ENCODE data around the gene TBX10.
"Not testable (repeated sequence)": the region's sequence is repeated elsewhere in the genome, so short reads cannot be mapped to it uniquely, and the experiment has no call there.

TBX10 gene

DNA sequence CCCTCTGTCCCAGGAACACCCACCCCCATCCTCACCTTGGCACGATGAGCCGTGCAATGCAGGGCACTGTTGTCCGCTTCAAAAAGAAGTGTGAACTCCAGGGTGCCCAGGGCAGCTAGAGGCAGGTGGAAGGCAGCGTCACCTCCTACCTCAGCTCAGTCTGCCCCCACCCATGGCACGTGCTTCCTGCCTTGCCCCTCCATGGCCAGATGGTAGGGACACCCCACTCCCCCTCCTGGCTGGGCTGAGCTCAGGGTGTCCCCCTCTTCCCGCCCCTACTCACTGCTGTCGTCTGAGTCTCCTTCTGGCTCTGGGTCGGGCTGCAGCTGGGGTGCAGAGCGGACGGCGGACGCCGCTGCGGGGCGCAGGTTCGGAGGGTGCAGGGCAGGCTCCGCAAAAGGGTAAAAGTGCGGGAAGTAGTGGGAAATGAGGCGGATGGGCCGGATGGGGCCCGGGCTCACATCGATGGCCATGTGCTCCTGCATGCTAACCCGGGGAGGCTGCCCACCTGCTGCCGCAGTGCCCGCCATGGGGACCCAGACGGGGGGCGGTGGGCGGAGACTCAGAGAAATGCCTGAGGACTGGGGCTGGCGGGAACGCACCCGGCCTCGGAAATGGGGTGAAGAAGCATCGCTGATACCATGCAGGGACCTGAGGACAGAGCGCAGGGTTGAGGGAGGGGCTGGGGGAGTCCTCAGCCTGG, 23.7 kb downstream of the TBX10 start:
- no peak for DNase-seq (ENCODE audit: low read depth)

DNA sequence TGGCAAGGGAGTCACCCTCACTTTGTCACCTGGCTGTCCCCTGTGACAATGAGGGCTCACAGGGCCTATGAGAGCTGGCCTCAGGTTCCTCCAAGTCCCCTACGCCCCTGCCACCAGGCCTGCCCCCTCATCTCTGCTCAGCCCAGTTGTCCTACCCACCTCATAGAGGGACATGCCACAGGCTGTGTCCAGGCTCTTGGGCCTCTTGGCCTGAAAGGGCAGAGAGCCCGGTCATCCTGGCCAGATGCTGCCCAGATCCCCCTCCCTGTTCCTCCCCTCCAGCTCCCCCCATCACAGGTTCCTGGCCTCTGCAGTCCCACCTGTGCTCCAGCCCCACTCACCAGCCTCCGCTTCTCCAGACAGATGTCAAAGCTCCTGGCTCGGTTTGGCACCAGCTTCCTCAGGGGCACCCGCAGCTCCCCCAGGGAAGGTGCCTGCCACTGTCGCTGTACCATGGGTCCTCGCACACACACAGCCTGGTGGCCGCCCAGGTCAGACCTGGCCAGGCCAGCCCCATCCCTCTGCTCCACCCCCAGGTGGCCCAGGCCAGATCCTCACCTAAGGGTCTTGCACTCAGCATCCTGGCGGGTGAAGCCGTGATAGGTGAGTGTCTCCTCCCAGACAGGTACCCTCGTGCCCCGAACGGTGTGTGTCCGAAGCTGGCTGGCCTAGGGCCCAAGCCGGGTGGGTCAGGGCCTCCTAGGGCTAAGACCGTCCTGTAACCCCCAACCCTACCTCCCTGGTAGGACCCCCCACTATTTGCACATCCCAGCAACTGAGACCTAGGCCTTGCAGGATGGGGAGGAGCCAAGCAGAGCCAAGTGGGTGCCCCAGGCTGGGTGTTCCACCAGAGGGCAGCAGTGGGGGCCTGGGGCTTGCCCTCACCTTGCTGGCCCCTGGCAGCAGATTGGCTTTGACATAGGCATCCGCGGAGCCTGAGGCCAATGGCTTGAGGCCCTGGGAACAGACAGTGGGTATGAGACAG, 24.5 kb downstream of the TBX10 start:
- DNase-seq (ENCODE audit: low read depth), result peak; percentile 16

DNA sequence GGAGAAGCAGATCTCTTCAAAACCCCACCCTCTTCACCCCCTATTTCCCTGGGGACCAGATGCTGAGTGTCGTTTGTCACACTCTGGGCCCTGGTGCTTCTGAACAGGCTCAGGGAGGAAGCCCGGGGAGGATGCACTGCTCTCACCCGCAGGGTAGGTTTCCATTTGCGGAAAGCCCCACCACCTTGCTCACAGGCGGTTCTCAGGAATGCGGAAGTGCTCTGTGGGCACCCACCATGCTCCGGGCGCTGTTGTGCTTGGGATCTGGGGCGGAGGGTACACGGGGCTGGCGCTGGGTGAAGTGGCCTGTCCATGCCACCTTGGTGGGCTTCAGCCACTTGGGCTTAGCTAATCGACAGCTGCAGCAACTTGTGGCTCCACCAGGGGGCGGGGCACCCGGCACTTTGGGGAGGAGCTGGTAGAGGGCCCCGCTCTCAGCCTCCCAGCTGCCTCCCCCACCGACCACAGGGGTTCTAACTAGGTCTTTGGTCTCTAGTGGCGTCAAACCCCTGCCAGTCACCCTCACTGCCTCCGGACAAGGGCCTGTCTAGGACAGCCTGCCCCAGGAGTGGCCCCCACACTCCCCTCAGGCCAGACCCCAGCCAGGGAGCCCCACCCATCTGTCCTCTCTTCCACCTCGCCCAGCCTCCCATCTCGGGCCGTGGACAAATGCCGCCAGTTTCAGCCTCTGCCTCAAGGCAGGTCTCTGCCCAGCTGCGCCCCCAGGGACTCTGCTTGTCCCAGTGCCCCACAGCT, 25.4 kb downstream of the TBX10 start:
- peak; percentile 78 for DNase-seq (ENCODE audit: low read depth)

DNA sequence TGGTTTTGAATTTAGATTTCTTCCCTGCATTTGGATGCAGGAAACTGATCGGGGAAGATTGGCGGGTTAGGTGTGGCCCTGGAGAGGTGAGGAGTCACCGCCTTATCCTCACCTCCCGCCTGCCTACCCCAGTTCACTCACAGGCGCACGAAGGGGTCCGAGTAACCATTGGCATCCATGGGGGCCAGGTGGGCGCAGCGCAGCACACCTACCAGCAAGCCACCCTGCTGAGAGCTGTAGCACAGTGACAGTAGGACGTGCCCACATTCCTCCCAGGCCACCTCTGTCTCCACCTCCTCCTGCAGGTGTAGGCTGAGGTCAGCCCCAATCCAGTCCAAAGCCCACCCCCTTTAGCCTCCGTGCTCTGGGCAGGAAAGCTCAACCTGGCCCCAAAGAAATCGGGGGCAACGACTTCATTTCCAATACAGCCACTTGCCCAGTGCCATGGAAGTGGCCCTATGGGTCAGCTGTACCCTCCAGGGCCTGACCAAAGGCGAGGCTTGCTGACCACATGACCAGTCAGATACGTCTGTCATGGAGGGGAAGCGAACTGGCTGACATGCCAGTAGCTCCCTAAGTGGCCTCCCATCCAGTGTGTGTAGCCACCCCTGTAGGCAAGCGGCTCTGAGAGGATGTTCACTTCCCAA, 26.1 kb downstream of the TBX10 start:
- DNase-seq (ENCODE audit: low read depth), result no peak

DNA sequence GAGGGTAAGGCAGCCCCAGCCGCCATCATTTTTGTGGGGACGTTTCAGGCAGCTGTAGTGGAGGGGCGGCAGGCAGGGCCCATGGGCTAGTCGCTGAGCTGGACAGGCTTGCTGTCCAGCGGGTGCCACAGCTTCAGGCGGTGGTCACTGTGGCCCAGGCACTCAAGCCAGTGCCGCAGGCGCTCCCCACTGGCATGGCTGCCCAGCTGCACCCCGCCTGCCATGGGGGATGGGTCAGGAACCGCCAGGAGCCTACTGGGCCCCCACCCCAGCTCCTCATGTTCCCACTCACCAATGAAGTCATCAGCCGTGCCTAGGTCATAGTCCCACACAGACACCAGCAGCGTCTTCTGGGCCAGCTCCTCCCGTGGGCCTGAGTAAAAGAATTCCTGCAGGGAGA, 26.8 kb downstream of the TBX10 start:
- no peak for DNase-seq (ENCODE audit: low read depth)

DNA sequence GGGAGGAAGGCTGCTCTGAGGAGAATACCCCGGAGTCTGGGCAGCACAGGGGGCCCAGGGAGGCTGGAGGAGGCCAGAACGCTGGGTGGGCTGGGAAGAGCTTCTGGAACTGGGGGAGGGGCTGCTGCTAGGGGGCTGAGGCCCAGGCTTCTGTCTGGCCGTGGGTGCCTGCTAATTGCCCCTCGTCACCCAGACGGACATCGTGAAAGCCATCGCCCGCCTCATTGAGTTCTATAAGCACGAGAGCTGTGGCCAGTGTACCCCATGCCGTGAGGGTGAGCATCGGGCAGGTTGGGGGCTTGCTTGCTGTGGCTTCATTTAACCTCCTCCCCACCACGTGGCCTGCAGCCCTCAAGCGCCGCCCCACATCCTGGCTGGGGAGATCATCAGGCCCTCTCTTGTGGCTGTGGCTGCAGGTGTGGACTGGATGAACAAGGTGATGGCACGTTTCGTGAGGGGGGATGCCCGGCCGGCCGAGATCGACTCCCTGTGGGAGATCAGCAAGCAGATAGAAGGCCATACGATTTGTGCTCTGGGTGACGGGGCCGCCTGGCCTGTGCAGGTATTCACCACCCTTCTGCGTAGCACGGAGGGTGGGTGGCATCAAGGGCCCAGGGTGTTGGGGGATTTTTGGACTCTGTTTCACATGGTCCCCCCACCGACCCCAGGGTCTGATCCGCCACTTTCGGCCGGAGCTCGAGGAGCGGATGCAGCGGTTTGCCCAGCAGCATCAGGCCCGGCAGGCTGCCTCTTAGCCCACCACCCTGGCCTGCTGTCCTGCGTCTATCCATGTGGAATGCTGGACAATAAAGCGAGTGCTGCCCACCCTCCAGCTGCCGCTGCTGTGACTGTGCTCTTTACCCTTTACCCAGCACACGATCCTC, 27.6 kb downstream of the TBX10 start:
- no peak for DNase-seq (ENCODE audit: low read depth)

DNA sequence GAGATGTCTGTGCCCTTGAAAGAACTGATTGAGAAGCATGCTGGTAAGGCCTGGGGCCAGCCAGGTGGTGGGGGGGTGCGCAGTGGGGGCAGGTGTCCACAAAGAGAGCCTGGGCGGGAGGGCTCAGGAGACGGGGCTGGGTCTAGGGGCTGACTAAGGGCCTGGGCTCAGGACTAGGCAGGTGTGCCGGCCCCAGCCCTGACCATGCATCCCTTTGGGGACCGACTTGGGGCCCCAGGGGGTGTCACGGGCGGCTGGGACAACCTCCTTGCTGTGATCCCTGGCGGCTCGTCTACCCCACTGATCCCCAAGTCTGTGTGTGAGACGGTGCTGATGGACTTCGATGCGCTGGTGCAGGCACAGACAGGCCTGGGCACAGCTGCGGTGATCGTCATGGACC, 28.4 kb downstream of the TBX10 start:
- no peak for DNase-seq (ENCODE audit: low read depth)

DNA sequence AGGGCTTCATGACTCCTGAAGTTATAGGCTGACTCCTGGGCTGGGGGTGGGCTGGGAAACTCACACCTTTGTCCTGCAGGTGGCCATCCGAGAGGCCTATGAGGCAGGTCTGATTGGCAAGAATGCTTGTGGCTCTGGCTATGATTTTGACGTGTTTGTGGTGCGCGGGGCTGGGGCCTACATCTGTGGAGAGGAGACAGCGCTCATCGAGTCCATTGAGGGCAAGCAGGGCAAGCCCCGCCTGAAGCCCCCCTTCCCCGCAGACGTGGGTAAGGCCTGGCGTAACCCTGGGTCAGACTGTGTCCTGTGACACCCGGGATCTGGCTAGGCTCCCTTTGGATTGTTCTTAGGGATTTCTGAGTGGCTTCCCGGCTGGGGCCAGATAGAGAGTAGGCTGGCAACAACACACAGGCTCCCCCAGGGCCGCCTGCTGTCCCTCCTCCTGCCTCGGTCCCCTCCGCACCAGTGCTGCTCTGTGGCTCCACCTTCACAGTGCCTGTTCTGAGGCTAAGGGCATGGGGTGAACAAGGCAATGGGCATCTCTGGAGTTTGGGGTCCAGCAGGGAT, 29.2 kb downstream of the TBX10 start:
- DNase-seq (ENCODE audit: low read depth), result no peak

DNA sequence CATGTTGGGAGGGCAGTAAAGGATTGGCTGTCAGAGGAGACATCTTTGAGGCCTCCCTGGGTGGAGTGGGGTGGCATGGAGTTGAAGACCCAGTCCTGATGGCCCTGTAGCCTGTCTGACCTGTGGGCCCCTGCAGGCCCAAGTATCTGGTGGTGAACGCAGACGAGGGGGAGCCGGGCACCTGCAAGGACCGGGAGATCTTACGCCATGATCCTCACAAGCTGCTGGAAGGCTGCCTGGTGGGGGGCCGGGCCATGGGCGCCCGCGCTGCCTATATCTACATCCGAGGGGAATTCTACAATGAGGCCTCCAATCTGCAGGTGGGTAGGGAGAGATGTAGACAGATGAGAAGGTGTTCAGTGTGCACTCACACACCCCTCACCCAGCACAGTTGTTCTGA, 30.2 kb downstream of the TBX10 start:
- DNase-seq (ENCODE audit: low read depth), result no peak

DNA sequence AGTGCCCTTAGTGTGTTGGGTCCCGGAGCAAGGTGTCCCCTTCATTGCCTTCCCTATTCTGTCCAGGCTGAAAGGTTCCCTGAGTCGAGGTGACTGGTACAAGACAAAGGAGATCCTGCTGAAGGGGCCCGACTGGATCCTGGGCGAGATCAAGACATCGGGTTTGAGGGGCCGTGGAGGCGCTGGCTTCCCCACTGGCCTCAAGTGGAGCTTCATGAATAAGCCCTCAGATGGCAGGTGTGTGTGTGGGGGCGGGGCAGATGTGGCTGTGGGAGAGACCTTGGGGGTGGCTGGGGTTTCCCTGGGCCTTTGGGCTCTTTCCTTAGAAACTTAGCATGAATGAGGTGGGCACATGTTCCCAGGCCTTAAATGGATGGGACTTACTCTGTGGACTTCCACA, 31.1 kb downstream of the TBX10 start:
- no peak for DNase-seq (ENCODE audit: low read depth)

DNA sequence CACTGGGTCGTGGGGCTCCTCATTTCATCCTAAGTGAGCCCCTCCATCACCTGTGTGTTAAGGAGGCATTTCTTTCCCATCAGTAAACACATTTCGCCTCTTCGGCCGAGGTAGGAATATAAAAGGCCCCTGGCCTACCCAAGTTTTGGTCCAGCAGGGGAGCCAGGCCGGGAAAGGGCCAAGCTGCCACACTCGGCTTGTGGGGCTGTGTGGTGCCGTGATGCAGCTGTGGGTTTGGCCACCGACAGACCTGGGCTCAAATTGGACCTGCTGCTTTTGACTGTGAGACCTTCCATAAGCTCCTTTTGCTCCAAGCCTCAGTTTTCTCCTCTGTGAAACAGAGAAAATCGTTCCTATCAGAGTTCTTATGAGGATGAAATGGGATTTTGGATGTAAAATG, 32.1 kb downstream of the TBX10 start:
- no peak for DNase-seq (ENCODE audit: low read depth)

DNA sequence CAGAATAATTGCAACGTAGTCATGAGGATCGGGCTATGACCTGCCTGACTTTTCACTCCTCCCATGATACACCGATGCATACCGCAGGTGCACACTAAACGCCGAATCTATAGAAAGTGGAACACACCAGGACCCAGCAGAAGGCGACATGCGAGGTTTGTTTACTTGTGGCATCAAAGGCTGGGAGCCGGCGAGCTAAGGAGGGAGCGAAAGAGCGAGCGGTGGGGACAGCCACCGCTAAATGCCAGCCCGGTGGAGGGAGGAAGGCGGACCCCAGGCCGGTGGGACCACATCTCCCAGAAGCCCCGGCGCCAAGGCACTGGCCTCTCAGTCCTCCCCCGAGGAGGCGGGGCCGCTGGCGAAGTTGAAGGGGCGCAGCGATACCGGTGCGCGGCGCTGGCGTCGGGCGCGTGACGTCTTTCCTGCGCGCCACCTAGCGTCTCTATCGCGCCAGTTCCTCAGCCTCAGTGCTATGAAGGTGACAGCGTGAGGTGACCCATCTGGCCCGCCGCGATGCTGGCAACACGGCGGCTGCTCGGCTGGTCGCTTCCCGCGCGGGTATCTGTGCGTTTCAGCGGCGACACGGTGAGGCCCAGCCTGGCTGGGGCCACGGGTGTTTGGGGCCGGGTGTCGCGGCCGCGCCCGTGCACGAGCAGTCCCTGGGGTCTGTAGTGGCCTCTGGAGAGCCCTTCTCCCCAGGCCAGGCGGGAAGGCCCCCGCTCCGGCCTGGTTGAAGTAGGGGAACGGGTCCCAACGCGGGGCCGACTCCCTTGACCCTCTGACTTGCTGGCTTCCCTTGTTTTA, 32.9 kb downstream of the TBX10 start, which contains the start of gene NDUFV1:
Gene NDUFV1 (plus strand): TSS at position 445 of the 804 bp plus-strand sequence. CDS start 69 bp downstream, at position 514.
- peak; percentile 93 for DNase-seq (ENCODE audit: low read depth)

DNA sequence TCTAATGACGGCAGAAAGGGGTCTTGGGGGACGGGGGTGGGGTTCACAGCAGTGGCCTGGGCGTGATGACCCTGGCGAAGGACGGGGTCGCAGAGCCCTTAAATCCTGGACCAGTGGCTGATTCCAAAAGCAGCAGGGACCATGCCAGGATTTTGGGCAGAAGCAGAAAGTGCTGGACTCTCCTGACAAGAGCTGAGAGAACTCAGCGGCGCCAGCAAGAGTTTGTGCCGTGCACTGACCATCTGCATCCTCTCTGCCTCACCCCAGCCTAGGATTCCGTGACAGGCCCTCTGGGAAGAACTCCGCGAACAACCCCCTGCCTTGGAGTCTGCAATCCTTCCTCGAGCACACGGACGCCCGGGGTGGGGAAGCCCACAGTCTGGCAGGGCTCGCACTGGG, 33.5 kb downstream of the TBX10 start:
- no peak for DNase-seq (ENCODE audit: low read depth)

DNA sequence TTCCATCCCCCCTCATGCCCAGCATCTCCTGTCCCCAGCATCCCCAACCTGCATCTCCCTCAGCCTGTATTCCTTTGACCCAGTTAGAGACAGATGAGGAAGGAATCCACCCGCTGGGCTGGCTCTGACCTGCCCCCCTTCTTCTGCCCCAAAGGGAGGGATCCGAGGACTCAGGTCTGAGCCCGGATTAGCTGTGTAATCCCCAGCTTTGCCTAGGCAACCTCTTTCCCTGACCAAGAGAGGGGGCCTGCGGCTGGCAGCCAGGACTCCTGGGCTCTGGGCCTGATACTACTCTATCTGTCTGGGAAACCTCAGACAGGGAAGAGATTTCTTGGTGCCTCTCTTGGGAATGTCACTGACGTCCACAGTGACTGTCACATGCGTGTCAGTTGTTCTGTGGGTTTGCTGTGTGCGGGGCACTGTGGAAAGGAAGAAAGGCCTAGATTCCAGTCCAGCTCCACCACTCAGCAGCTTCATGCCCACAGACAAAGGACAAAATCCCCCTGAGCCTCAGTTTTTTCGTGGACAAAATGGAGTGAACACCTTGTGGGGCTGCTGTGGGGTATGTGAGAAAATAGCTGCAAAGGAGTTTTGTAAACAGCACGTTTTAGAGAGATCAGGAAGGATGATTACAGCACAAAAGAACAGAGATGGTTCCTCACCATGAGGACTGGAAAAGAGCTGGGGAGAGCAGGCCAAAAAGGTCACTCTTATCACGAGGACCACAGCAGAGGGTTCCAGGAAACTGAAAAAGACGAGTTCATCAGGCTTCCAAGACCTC, 34.1 kb downstream of the TBX10 start:
- no peak for DNase-seq (ENCODE audit: low read depth)

DNA sequence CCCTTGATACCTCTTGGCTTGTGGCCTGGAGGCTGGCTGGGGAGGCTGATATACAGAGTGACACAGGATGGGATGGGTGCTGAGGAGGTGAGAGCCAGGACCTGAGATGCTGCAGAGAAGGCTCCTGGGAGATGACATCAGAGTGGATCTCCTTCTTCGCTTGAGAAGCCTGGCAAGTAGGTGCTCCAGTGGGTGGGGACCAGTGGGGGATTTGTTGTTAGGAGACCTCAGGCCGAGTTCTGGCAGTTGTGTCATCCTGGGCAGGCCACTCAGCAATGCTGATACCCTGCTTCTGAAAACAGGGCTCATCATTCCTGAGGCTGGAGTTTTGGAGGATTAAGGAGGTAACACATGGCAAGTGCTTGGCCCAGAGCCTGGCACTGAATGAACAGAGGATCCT, 34.7 kb downstream of the TBX10 start:
- DNase-seq (ENCODE audit: low read depth), result no peak

DNA sequence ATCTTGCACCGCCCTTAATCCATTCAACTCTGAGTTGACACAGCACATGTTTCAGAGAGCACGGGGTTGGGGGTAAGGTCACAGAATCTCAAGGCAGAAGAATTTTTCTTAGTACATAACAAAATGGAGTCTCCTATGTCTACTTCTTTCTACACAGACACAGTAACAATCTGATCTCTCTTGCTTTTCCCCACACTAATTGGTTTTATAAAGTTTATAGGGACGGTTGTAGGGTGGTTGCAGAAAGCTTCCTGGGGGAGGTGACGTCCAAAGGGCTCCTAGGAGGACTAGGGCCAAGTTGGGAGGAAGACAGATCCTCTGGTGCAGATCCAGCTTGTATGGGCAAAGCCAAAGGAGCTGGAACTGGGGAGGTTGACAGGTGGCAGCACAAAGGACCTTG, 35.4 kb downstream of the TBX10 start:
- DNase-seq (ENCODE audit: low read depth), result not testable (repeated sequence)

DNA sequence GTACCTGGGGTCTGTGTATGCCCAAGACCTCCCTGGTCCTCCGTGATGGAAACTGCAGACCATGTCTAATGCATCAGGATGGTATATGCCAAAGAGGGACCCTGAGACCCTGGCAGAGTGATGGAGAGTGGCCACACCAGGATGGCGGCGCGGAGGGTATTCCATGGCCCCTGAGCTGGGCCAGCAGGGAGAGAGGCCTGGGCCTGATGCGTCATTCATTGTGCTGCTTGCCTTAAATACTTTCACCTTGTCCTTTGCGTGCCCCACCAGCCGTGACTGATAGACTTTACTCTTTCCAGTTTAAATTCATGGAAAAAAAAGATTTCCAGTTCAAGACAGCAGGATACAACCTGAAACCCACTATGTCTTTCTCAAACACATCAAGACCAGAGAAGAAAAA, 38.5 kb downstream of the TBX10 start:
- DNase-seq (ENCODE audit: low read depth), result no peak

DNA sequence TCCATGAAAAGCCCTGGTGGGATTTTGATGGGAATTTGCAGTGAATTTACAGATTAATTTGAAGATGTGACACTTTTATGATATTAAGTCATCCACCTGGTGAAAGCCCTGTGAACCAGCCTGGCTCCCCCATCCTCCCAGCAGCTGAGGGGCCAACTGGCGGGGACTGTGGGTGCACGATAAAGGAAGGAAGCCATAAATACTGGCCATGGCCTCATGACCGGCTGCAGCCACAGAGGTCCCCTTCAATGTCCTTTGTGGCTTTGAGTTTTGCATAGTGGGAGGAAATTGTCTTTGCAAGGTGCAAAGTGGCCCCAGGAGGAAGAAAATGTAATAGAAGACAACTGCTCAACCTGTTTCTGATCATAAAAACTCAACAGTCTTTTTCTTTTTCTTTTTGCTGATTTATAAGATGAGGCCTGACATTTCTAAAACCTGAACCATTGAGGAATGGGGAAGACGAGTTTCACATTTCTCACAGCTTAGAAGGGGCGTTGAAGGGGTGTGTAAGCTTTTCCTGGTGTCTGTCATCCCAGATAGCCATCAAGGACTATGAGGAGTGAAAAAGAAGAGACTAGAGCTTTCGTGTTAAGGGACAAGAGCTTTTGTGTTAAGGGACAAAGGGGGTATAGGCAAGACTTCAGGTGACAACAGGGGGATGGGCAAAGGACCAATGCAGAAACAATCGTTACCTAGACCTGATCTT, 39.1 kb downstream of the TBX10 start:
- no peak for DNase-seq (ENCODE audit: low read depth)

All from stimulated activated CD8-positive, alpha-beta memory T cell treated with anti-CD3 and anti-CD28 coated beads, Interleukin-12 subunit alpha, Interleukin-12 subunit beta, amount 100 ng/mL, for 1 hour (primary cell).